MCF 10A (cell line): Measurements from ENCODE around the gene GAS2. TPM values are rescaled to one million over a fixed set of nuclear protein-coding genes. Genes with fewer than 3 reads are reported as not detected.

ENCODE experiments used
- BruUV-seq: library from RNA; stranded (reverse); fragments of 400-500 nt; replicated peaks from 2 replicates; lab custom pipeline; 2021; lab: Mats Ljungman, UMichigan
- CTCF ChIA-PET: fragments of 300-600 bp; sonication (Branson Sonifier 250); formaldehyde crosslinking; extraction: SDS; loops from one replicate; lab custom pipeline; 2021; ENCODE audit warnings: antibody characterized with exemption, inconsistent platforms; lab: Yijun Ruan, JAX
- POLR2A ChIA-PET: fragments of 300-600, 350-650 bp; sonication (Branson Sonifier 250); formaldehyde crosslinking; extraction: SDS; loops from one replicate; lab custom pipeline; 2020; ENCODE audit warnings: antibody characterized with exemption, inconsistent platforms; lab: Yijun Ruan, JAX
- DNase-seq: peaks from one replicate; pipeline ENCODE4 v3.0.0-alpha.2; 2018; ENCODE audit not compliant: unreplicated experiment
- H3K27ac Mint-ChIP-seq: one replicate; pipeline ENCODE4 v1.8.0; 2022; ENCODE audit warnings: mild to moderate bottlenecking, low read depth, mixed read lengths; ENCODE audit not compliant: unreplicated experiment
- H3K27me3 Mint-ChIP-seq: one replicate; pipeline ENCODE4 v1.8.0; 2022; ENCODE audit warnings: mixed read lengths; ENCODE audit not compliant: insufficient read depth, unreplicated experiment
- H3K36me3 Mint-ChIP-seq: one replicate; pipeline ENCODE4 v1.8.0; 2022; ENCODE audit warnings: mild to moderate bottlenecking, moderate library complexity, mixed read lengths; ENCODE audit not compliant: insufficient read depth, unreplicated experiment
- H3K4me1 Mint-ChIP-seq: one replicate; pipeline ENCODE4 v1.8.0; 2022; ENCODE audit warnings: mixed read lengths; ENCODE audit not compliant: insufficient read depth, unreplicated experiment
- H3K4me3 Mint-ChIP-seq: one replicate; pipeline ENCODE4 v1.8.0; 2022; ENCODE audit warnings: mild to moderate bottlenecking, moderate library complexity, mixed read lengths; ENCODE audit not compliant: unreplicated experiment
- H3K9me3 Mint-ChIP-seq: one replicate; pipeline ENCODE4 v1.8.0; 2022; ENCODE audit warnings: mixed read lengths; ENCODE audit not compliant: unreplicated experiment
- CTCF ChIP-seq: fragments of 200-600 bp; IDR thresholded peaks from one replicate; pipeline ENCODE4 v1.8.0; 2022; ENCODE audit warnings: antibody characterized with exemption, mild to moderate bottlenecking; ENCODE audit not compliant: unreplicated experiment
- intact Hi-C: fragments of 100-400 bp; cut with micrococcal nuclease; formaldehyde crosslinking; loops from 2 replicates; pipeline ENCODE4 v1.14.1; 2022
- total RNA-seq: library from RNA; stranded (reverse); gene quantifications from 2 replicates; pipeline ENCODE4 v1.2.3, GENCODE V29; 2022

Gene GAS2
- total RNA-seq, 1 experiment from 2014 or later: 1.4 TPM

DNA sequence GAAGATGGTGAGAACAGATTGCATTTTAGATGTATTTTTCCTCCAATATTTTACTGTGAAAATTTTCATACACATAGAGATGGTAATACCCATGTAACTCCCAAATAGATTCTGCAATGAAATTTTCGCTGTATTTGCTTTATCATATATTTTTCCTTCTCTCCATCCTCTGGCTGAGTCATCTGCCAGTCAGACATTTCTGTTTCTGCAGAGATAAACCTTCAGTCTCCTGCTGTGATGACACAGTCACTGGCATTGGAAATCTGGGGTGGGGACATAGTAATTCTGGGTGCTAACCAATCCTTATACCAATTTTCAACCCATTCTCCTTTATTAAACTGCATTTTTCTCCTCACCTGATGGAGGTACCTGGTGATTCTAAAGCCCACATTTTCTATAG is 129.5 kb downstream of the GAS2 start:
- CTCF ChIA-PET: interaction anchor here (1.0 to 1.3 kb wide), 2 partner anchors 8 to 9 kb away, joined by 4 read pairs; no protein-coding TSS in a partner anchor
- TF ChIP-seq CTCF: no peak

DNA sequence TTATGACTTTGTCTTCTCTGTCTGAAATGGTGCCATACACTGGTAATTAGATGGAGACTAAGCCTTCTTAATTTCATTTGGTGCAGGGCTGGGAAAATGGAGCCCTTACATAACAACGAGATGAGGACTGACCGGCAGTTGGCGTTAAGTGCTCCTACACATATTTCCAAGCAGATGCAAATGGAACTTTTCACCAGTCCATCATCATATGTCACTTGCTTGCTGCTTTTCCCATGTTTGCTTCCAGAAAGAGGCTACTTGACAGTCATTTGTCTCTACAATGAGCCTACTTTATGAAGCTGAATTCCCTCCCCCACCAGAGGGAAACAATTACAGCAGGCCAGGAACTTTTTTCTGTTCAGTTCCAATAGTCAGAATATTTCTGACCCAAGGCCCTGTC is 130.6 kb downstream of the GAS2 start:
- Mint-ChIP-seq H3K9me3 (no peaks in the 10 kb centered on the region), H3K27ac (no peak overlapping the region)

More for the DNA sequence above, 129.5 kb downstream of the GAS2 start:
- no TSS peak for BruUV-seq
- Mint-ChIP-seq H3K36me3 (no peaks in the 10 kb centered on the region), H3K9me3 (no peaks in the 10 kb centered on the region), H3K4me1 (no peaks in the 10 kb centered on the region), H3K27ac (no peak overlapping the region), H3K27me3 (peaks cover 21% of the 10 kb centered on the region), H3K4me3 (no peak overlapping the region)
- POLR2A ChIA-PET: no interaction called here
- no peak for DNase-seq
- intact Hi-C loops: no loop called here

GRCh38 chr11:22798901-22799300 is 132.5 kb downstream of the GAS2 start:
- Mint-ChIP-seq H3K9me3 (no peaks in the 10 kb centered on the region), H3K27me3 (peaks cover 15% of the 10 kb centered on the region), H3K27ac (no peak overlapping the region), H3K36me3 (no peaks in the 10 kb centered on the region), H3K4me1 (no peaks in the 10 kb centered on the region), H3K4me3 (no peak overlapping the region)
- TF ChIP-seq CTCF: no peak
- no TSS peak for BruUV-seq
- intact Hi-C loops: no loop called here
- DNase-seq: no peak
- ChIA-PET POLR2A (no interaction called here), CTCF (interaction anchor here (1.4 kb wide), 1 partner anchor 11 kb away, joined by 6 read pairs; no protein-coding TSS in a partner anchor)

More for the DNA sequence above, 130.6 kb downstream of the GAS2 start:
- Mint-ChIP-seq H3K4me1 (no peaks in the 10 kb centered on the region), H3K27me3 (peaks cover 15% of the 10 kb centered on the region), H3K4me3 (no peak overlapping the region), H3K36me3 (no peaks in the 10 kb centered on the region)
- intact Hi-C loops: no loop called here
- POLR2A ChIA-PET: no interaction called here
- no peak for TF ChIP-seq CTCF
- CTCF ChIA-PET: interaction anchor here (0.8 to 1.3 kb wide), 2 partner anchors 9 to 257 kb away, joined by 3 to 4 read pairs; no protein-coding TSS in a partner anchor
- no peak for DNase-seq
- BruUV-seq: no TSS peak

DNA sequence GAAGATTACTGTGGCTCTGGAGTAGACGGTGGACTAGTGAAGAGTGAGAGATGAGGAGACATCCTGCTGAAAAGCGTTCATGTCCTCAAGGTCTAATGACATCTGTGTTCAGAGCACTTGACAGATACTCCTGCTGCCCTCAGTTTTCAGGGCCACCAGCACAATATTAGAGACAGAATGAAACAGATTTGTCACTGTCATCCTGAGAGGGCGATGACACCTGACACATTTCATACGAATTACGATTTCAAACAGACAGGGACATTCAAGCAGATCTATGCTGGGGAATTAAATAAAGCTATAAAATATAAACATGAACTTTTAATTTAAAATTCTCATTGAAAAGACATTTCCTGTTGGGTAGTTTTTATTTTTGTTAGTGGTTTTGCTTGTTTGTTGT is 134.1 kb downstream of the GAS2 start:
- H3K4me1 Mint-ChIP-seq: no peaks in the 10 kb centered on the region
- no TSS peak for BruUV-seq

More for the DNA sequence above, 134.1 kb downstream of the GAS2 start:
- intact Hi-C loops: no loop called here
- CTCF ChIA-PET: interaction anchor here (0.6 to 2.3 kb wide), 3 partner anchors 13 to 221 kb away, joined by 3 to 12 read pairs (median 3); no protein-coding TSS in a partner anchor
- DNase-seq: no peak
- Mint-ChIP-seq H3K27me3 (peaks cover 3% of the 10 kb centered on the region), H3K4me3 (no peak overlapping the region), H3K27ac (no peak overlapping the region), H3K36me3 (no peaks in the 10 kb centered on the region), H3K9me3 (no peaks in the 10 kb centered on the region)
- no peak for TF ChIP-seq CTCF
- POLR2A ChIA-PET: no interaction called here
